Lung microvascular endothelial cell (primary cell): ENCODE data around the gene CABP7. TPM values are rescaled to one million over a fixed set of nuclear protein-coding genes. Genes with fewer than 3 reads are reported as not detected.
"Not testable (repeated sequence)": the region's sequence is repeated elsewhere in the genome, so short reads cannot be mapped to it uniquely, and the experiment has no call there.

Experiments used
- DNase-seq, 2 donors: peaks; one replicate each; pipeline versions ENCODE4 v3.0.0 to v3.0.0-alpha.2; 2010; ENCODE audit warnings: low read depth in 2 of 2
- total RNA-seq: library from RNA; depleted of rRNA; stranded (reverse); fragments of >200 nt; gene quantifications from 2 replicates; pipeline ENCODE4 v1.2.1, GENCODE V29; 2014

CABP7 gene
- total RNA-seq, 1 donor from 2014 or later: not detected

GRCh38 chr22:29748248-29748893 lies 28.6 kb downstream of the CABP7 start:
- no peak for DNase-seq

DNA sequence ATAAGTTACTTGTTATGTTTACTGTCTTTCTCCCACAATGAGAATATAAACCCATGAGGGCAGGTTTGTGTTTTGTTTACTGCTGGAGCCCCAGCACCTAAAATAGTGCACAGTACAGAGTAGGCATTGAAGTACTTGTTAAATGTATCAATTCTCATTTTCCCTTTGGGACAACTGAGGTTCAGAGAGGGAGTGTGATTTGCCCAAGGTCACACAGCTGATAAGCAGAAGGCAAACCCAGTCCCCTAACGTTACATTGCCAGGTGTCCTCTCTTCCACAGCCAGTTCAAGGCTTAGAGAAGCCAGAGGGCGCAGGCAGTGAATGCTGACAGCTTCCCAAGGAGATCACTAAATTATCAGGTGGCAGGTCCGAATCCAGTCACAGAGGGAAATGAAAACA lies 30.2 kb downstream of the CABP7 start:
- DNase-seq: no peak

GRCh38 chr22:29750559-29751538 lies 31.0 kb downstream of the CABP7 start:
- DNase-seq: peak; percentile 18 to 32

GRCh38 chr22:29751669-29752068 lies 31.9 kb downstream of the CABP7 start:
- DNase-seq: no peak

- DNase-seq: no peak
Measured at GRCh38 chr22:29753808-29754657, 34.2 kb downstream of the CABP7 start.

DNA sequence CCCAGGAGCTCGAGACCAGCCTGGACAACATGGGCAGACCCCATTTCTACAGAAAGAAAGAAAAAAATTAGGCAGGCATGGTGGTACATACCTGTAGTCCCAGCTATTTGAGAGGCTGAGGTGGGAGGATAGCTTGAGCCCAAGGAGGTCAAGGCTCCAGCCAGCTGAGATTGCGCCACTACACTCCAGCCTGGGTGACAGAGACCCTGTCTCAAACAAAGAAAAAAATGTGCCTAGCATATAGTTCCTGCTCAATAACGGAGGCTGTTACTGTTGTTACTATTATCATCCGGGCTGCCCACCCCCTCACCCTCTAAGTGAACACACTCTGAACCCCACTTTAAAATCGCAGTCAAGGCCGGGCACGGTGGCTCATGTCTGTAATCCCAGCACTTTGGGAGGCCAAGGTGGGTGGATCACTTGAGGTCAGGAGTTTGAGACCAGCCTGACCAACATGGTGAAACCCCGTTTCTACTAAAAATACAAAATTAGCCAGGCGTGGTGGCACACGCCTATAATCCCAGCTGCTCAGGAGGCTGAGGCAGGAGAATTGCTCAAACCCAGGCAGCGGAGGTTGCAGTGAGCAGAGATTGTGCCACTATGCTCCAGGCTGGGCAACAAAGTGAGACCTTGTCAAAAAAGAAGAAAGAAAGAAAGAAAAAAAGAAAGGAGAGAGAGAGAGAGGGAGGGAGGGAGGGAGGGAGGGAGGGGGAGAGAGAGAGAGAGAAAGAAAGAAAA lies 35.0 kb downstream of the CABP7 start:
- DNase-seq: not testable (repeated sequence)

GRCh38 chr22:29755889-29756288 lies 36.1 kb downstream of the CABP7 start:
- DNase-seq: no peak

GRCh38 chr22:29756341-29756740 lies 36.5 kb downstream of the CABP7 start:
- no peak for DNase-seq

DNA sequence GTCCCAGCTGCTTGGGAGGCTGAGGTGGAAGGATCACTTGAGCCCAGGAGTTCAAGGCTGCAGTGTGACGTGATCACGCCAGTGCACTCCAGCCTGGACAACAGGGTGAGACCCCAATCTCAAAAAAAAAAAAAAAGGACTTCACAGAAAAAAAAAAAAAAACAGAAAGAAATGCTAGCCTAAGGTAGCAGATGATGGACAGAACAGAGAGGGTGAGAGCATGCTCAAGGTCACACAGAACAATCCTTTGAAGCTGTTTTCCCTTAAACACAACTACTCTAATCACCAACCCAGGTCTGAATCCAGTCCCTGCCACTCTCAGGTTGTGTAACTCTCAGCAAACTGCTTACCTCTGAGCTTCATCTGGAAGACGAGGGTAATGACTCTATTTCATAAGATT lies 37.3 kb downstream of the CABP7 start:
- DNase-seq: no peak

DNA sequence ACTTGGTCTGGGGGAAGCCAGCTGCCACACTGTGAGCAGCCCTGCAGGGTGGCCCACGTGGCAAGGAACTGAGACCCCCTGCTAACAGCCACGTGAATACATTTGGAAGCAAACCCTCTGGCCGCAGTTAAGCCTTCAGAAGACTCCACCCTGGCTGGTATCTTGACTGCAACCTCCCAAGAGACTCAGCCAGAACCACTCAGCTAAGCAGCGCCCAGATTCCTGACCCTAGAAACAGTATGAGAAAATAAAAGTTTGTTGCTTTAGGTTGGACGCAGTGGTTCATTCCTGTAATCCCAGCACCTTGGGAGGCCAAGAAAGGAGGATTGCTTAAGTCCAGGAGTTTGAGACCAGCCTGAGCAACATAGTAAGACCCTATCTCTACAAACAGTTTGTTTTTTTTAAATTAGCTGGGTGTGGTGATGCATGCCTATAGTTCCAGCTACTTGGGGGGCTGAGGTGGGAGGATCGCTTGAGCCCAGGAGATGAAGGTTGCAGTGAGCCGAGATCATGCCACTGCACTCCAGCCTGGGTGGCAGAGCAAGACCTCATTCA lies 38.3 kb downstream of the CABP7 start:
- no peak for DNase-seq

DNA sequence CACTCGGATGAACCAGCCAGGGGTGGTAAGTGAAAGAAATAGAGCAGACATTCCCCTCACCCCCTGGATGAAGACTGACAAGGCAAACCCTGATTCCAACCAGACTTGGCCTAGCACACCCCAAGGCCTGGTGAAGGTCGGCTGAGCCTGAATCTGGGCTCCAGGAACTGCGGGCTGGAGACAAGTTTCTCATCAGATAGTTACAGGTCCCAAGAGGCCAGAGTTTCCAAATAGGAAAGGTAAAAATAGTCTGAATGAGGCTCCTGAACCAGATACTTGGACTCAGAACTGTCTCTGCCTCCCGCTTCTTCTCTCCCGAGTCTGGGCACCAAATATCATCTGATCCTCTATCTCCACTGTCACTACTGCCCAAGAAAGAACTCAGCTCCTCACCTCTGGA lies 39.2 kb downstream of the CABP7 start:
- no peak for DNase-seq

- DNase-seq: no peak
Measured at GRCh38 chr22:29762263-29762662, 42.5 kb downstream of the CABP7 start.

- DNase-seq: peak in 1 of 2 donors; percentile 23
Measured at GRCh38 chr22:29765905-29766631, 46.3 kb downstream of the CABP7 start.

DNA sequence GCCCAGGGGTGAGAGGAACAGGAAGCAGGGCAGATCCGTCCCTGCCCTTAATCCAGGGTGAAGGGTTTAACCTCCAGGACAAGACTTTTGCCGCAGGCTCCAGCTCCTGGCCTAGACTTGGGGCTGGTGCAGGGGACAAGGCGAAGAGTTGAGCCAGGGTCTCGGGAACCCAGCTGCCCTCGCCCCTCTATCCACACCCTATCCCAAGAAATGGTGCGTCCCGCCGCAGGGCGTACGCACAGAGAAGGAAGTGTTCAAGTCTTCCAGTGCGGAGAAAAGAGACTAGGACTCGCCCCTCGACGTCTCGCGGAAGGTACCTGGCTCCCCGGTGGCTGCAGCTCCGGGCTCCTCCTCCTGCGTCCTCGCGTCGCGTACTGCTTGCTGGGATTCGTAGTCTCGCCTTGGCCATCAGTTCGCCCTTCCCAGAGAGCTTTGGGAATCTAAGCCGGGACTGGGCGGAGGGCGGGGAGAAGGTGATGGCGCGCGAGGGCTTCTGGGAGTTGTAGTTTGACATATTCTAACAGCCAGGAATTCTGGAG lies 46.9 kb downstream of the CABP7 start, which contains the start of gene ZMAT5:
TSS of gene ZMAT5 (minus strand) at position 376 of the 539 bp plus-strand sequence. CDS start 18,463 bp downstream, outside the sequence.
- peak; percentile 96 for DNase-seq

- peak; percentile 93 to 94 for DNase-seq
Measured at GRCh38 chr22:29767171-29768051, 47.6 kb downstream of the CABP7 start, which contains the start of gene UQCR10. UQCR10 (plus strand) TSS chr22:29767369; CDS start chr22:29767399, 30 bp downstream.

- peak in 1 of 2 donors; percentile 12 for DNase-seq
Measured at GRCh38 chr22:29768052-29768693, 48.4 kb downstream of the CABP7 start.

DNA sequence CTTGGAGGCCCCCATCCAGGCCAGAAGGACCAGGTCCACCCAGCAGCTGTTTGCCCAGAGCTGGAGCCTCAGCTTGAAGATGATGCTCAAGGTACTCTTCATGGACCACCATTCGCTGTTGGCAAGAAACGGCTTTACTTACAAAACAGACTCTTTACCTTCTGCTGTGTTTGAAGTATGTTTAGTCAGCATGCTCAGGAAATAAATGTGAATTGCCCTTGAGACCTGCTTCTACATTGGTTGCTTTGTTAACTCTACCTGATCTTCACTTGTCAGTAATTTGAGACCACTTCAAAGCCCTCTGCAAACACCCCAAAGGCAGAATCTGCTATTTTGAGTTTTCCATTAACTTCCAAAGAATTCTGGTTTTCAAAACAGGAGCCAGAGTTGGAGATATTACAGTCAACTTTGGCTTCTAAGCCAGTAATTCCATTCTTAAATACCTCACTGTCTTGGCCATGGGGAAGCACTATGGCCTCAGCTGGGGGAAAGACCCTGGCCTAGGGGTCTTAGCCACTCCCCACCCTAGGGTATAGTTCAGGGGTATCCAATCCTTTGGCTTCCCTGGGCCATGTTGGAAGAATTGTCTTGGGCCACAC lies 50.0 kb downstream of the CABP7 start:
- no peak for DNase-seq
